CD14-positive monocyte (primary cell): ENCODE measurements around the gene ATG16L2. TPM values are rescaled to one million over a fixed set of nuclear protein-coding genes. Genes with fewer than 3 reads are reported as not detected.

ENCODE experiments used
- DNase-seq, 3 donors: peaks; one replicate each; pipeline ENCODE4 v3.0.0-alpha.2; 2011 to 2022
- H2AFZ ChIP-seq: 2 replicates; pipeline ENCODE4 v1.6.0; 2012; ENCODE audit warnings: mild to moderate bottlenecking, low read depth, low read length, inconsistent platforms; ENCODE audit not compliant: insufficient read depth, poor library complexity, severe bottlenecking
- H3K27ac ChIP-seq, 2 donors: 1 replicate in 1 of 2; 2 replicates in 1 of 2; pipeline ENCODE4 v1.5.1; 2012 to 2013; ENCODE audit warnings: low read length in 2 of 2, control low read depth in 1 of 2, inconsistent platforms in 1 of 2, low read depth in 1 of 2, mild to moderate bottlenecking in 1 of 2
- H3K27me3 ChIP-seq, 2 donors: one replicate each; pipeline versions ENCODE4 v1.6.0 to v1.6.1; 2011 to 2013; ENCODE audit warnings: low read length in 2 of 2; ENCODE audit not compliant: control insufficient read depth in 2 of 2, insufficient read depth in 2 of 2
- H3K36me3 ChIP-seq, 2 donors: replicated peaks in 1 of 2; 1 replicate in 1 of 2; 2 replicates in 1 of 2; pipeline versions ENCODE4 v1.5.1 to v1.6.1; 2012 to 2013; ENCODE audit warnings: low read length in 2 of 2, control low read depth in 1 of 2, inconsistent platforms in 1 of 2, mild to moderate bottlenecking in 1 of 2; ENCODE audit not compliant: insufficient read depth in 2 of 2, control insufficient read depth in 1 of 2
- H3K4me1 ChIP-seq, 2 donors: 1 replicate in 1 of 2; 2 replicates in 1 of 2; pipeline versions ENCODE4 v1.5.1 to v1.6.1; 2012 to 2013; ENCODE audit warnings: low read length in 2 of 2, control low read depth in 1 of 2, inconsistent platforms in 1 of 2, mild to moderate bottlenecking in 1 of 2, moderate library complexity in 1 of 2; ENCODE audit not compliant: insufficient read depth in 2 of 2, control insufficient read depth in 1 of 2
- H3K4me2 ChIP-seq: replicated peaks from 2 replicates; pipeline ENCODE3; 2012; ENCODE audit warnings: low read length, moderate library complexity, mild to moderate bottlenecking; ENCODE audit not compliant: poor library complexity, severe bottlenecking; ENCODE audit errors: extremely low read depth
- H3K4me3 ChIP-seq, 3 experiments: fragments of 200-600 bp in 1 of 3; sonication (generic) in 1 of 3; replicated peaks in 1 of 3; 1 replicate in 2 of 3; 2 replicates in 1 of 3; pipeline ENCODE4 v1.5.1; 2011 to 2013; ENCODE audit warnings: low read length in 3 of 3, mild to moderate bottlenecking in 3 of 3, control low read depth in 2 of 3, low read depth in 2 of 3, inconsistent platforms in 1 of 3, moderate library complexity in 1 of 3
- H3K79me2 ChIP-seq: 2 replicates; pipeline ENCODE4 v1.6.0; 2012; ENCODE audit warnings: mild to moderate bottlenecking, control low read depth, inconsistent platforms, low read length, moderate library complexity; ENCODE audit not compliant: insufficient read depth
- H3K9ac ChIP-seq: 2 replicates; pipeline ENCODE4 v1.6.0; 2017; ENCODE audit warnings: low read length, mild to moderate bottlenecking; ENCODE audit not compliant: insufficient read depth, poor library complexity, severe bottlenecking
- H3K9me3 ChIP-seq, 2 donors: replicated peaks in 1 of 2; 1 replicate in 1 of 2; 2 replicates in 1 of 2; pipeline versions ENCODE4 v1.5.1 to v1.6.1; 2012 to 2013; ENCODE audit warnings: low read length in 2 of 2, control low read depth in 1 of 2; ENCODE audit not compliant: control insufficient read depth in 1 of 2, insufficient read depth in 1 of 2
- H4K20me1 ChIP-seq: 2 replicates; pipeline ENCODE4 v1.6.0; 2012; ENCODE audit warnings: mild to moderate bottlenecking, low read length, control low read depth, moderate library complexity; ENCODE audit not compliant: insufficient read depth
- H3K27ac Mint-ChIP-seq, 7 donors: one replicate each; pipeline ENCODE4 v1.8.0; 2020; ENCODE audit warnings: mild to moderate bottlenecking in 7 of 7, mixed read lengths in 7 of 7, moderate library complexity in 6 of 7, inconsistent platforms in 2 of 7
- H3K27me3 Mint-ChIP-seq, 3 donors: one replicate each; pipeline ENCODE4 v1.8.0; 2021 to 2022; ENCODE audit warnings: low read depth in 3 of 3, mild to moderate bottlenecking in 3 of 3, mixed read lengths in 3 of 3, moderate library complexity in 3 of 3, inconsistent platforms in 1 of 3
- H3K36me3 Mint-ChIP-seq, 2 donors: one replicate each; pipeline ENCODE4 v1.8.0; 2020; ENCODE audit warnings: mixed read lengths in 2 of 2, inconsistent platforms in 1 of 2, mild to moderate bottlenecking in 1 of 2
- H3K4me1 Mint-ChIP-seq: one replicate; pipeline ENCODE4 v1.8.0; 2020; ENCODE audit warnings: mild to moderate bottlenecking, mixed read lengths
- H3K4me3 Mint-ChIP-seq, 2 donors: one replicate each; pipeline ENCODE4 v1.8.0; 2020; ENCODE audit warnings: mild to moderate bottlenecking in 2 of 2, mixed read lengths in 2 of 2, moderate library complexity in 1 of 2
- H3K9me3 Mint-ChIP-seq, 7 donors: one replicate each; pipeline ENCODE4 v1.8.0; 2020 to 2022; ENCODE audit warnings: mixed read lengths in 7 of 7, mild to moderate bottlenecking in 6 of 7, moderate library complexity in 6 of 7, inconsistent platforms in 2 of 7
- WGBS: methylation state at CpG from one replicate; pipeline ENCODE4 v1.1.5; 2013; ENCODE audit warnings: missing lambda C conversion rate; ENCODE audit not compliant: insufficient coverage; 5-methylcytosine and 5-hydroxymethylcytosine counted together
- intact Hi-C, 2 donors: fragments of 100-400 bp; cut with micrococcal nuclease; formaldehyde crosslinking; loops; one replicate each; pipeline versions ENCODE4 v1.15.0 to v1.15.1; 2023
- polyA plus RNA-seq, 3 donors: library from polyadenylated mRNA; depleted of rRNA in 1 of 3; unstranded in 2 of 3; stranded (reverse) in 1 of 3; fragments of 300-500 nt in 2 of 3; fragments of >200 nt in 1 of 3; fragmentation: Illumina TruSeq in 2 of 3; gene quantifications; 1 replicate in 2 of 3; 2 replicates in 1 of 3; pipeline ENCODE4 v1.2.3, GENCODE V29; 2012 to 2021
- TF ChIP-seq, protein P1 (sequence below): fragments of 200-600 bp; IDR thresholded peaks from one replicate; pipeline ENCODE4 v1.8.0; 2022; ENCODE audit warnings: antibody characterized with exemption, mild to moderate bottlenecking

The ATG16L2 gene
- polyA plus RNA-seq, 3 donors, result 36.9 to 975 (median 46.8) TPM

DNA sequence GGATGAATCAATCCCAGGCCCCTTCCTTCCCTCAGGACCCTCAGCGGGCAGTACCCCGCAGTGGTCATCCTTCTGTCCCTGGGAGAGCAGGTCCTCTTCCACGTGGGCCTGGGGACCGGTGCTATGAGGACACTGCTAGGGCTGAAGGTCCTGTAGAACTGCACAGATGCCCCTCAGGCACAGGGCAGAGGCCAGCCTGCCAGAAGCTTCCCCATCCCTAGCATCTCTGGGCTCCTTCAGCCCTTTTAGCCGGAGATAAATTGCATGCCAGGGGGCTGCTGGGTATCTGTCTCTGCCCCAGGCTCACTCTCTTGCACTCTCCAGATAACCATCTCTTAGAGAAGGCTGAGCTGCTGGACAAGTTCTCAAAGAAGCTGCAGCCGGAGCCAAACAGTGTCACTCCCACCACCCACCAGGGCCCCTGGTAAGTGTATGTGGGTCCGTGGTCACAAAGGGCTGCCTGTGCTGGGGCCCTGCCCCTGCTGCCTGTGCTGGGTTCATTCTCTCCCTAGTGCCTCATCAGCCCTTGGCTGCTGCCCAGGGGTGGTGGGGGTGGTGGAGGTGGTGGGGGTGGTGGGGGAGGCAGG, 2.3 kb downstream of the ATG16L2 start:
- peak overlapping the region; percentile 98 to 99 (median 99) for H3K27ac Mint-ChIP-seq

DNA sequence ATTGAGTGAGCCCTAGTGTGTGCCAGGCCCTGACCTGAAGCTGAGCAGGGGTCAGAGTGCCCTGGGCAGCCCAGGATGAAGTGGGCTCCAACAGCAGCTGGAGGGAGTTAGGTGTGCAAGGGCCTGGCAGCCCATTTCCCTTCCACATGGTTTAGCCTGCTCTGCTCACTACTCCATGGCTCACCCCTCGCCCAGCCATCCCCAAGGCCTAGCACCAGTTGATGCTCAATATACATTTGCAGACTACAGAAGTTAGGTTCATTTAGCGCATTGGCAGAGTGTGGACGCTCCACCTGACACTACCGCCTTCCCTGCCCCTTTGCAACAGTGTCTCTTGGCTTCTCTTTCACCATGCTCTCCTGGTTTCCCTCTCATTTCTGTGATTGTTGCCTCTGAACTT, 3.8 kb downstream of the ATG16L2 start:
- peaks cover 42 to 63% of the 10 kb centered on the region in 2 donors for H3K36me3 Mint-ChIP-seq
- Histone ChIP-seq H3K4me1 (peaks cover 27 to 63% of the 10 kb centered on the region in 2 donors), H3K36me3 (peaks cover 56 to 58% of the 10 kb centered on the region in 2 donors), H3K4me3 (no peak overlapping the region), H4K20me1 (peaks cover 78% of the 10 kb centered on the region), H3K27me3 (no peaks in the 10 kb centered on the region), H3K4me2 (no peak overlapping the region), H3K27ac (peak overlapping the region in 1 of 2 donors; percentile 55), H3K9me3 (no peaks in the 10 kb centered on the region), H2AFZ (no peak overlapping the region), H3K79me2 (peaks cover 92% of the 10 kb centered on the region), H3K9ac (no peak overlapping the region)
- TF ChIP-seq, protein P1, sequence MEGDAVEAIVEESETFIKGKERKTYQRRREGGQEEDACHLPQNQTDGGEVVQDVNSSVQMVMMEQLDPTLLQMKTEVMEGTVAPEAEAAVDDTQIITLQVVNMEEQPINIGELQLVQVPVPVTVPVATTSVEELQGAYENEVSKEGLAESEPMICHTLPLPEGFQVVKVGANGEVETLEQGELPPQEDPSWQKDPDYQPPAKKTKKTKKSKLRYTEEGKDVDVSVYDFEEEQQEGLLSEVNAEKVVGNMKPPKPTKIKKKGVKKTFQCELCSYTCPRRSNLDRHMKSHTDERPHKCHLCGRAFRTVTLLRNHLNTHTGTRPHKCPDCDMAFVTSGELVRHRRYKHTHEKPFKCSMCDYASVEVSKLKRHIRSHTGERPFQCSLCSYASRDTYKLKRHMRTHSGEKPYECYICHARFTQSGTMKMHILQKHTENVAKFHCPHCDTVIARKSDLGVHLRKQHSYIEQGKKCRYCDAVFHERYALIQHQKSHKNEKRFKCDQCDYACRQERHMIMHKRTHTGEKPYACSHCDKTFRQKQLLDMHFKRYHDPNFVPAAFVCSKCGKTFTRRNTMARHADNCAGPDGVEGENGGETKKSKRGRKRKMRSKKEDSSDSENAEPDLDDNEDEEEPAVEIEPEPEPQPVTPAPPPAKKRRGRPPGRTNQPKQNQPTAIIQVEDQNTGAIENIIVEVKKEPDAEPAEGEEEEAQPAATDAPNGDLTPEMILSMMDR, result no peak
- intact Hi-C loops, result no loop called here
- WGBS, result 95% methylated on average over 4 of the region's 4 CpGs
- peak overlapping the region in 5 of 7 donors; percentile 28 to 83 (median 73) for H3K27ac Mint-ChIP-seq
- H3K9me3 Mint-ChIP-seq, result peaks cover 0 to 2% (median 0%) of the 10 kb centered on the region in 7 donors
- H3K4me1 Mint-ChIP-seq, result peaks cover 52% of the 10 kb centered on the region
- no peak overlapping the region for H3K4me3 Mint-ChIP-seq
- DNase-seq, result no peak
- H3K27me3 Mint-ChIP-seq, result peaks cover 0 to 5% (median 3%) of the 10 kb centered on the region in 3 donors

More for the DNA sequence above, 2.3 kb downstream of the ATG16L2 start:
- Histone ChIP-seq H4K20me1 (peaks cover 69% of the 10 kb centered on the region), H3K27me3 (no peaks in the 10 kb centered on the region), H3K27ac (peak overlapping the region; percentile 98), H2AFZ (no peak overlapping the region), H3K9ac (peak overlapping the region; percentile 94), H3K4me2 (peak overlapping the region; percentile 100), H3K4me3 (peak overlapping the region; percentile 73 to 100 (median 99)), H3K79me2 (peaks cover 98% of the 10 kb centered on the region), H3K4me1 (peaks cover 28 to 65% of the 10 kb centered on the region in 2 donors), H3K36me3 (peaks cover 46 to 47% of the 10 kb centered on the region in 2 donors), H3K9me3 (no peaks in the 10 kb centered on the region)
- no peak for DNase-seq
- Mint-ChIP-seq H3K27me3 (peaks cover 0 to 5% (median 3%) of the 10 kb centered on the region in 3 donors), H3K4me3 (peak overlapping the region; percentile 96 to 97), H3K9me3 (peaks cover 0 to 2% (median 0%) of the 10 kb centered on the region in 7 donors), H3K36me3 (peaks cover 44 to 62% of the 10 kb centered on the region in 2 donors), H3K4me1 (peaks cover 61% of the 10 kb centered on the region)
- 4% methylated on average over 4 of the region's 7 CpGs for WGBS
- TF ChIP-seq, protein P1, result no peak
- intact Hi-C loops, result no loop called here
